ENCODE measurements around the gene SRC. TPM values are rescaled to one million over a fixed set of nuclear protein-coding genes. Genes with fewer than 3 reads are reported as not detected.
A peak's percentile ranks its signal among the peaks of the same experiment; 100 is the strongest.

Gene SRC
- total RNA-seq, 2 donors from 2014 or later = 25.9 to 35.3 TPM

DNA sequence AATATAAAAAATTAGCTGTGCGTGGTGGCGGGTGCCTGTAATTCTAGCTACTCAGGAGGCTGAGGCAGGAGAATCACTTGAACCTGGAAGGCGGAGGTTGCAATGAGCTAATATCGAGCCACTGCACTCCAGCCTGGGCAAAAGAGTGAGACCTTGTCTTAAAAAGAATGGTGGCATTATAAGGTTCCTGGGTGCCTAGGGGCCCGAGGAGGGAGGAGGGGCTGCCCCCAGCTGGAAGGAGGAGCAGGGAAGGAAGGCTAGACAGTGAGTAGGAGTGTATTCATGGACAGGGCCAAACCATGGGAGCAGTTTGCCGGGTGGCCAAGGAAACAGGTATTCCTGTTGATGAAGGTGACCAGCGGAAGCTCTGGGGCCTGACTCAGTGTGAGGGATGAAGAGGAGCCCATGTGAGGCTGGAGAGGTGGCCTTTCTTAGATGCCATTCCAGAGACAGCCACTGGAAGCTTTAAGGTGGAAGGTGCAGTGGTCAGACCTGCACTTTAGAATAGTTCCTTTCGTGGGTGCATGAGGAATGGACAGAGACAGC is 32.3 kb upstream of the SRC start:
- TF ChIP-seq CTCF (IDR thresholded peaks at IDR 0.05) (no peak), POLR2A (IDR thresholded peaks at IDR 0.05) (no peak)
- DNase-seq = no peak
- intact Hi-C loops (cut with DNase I) = no loop called here
- H3K4me3 ChIP-seq = no peak overlapping the region
- WGBS, 2 donors = 96% methylated on average over 8 of the region's 8 CpGs
- H3K36me3 ChIP-seq (replicated peaks in 1 of 2; ENCODE audit: insufficient read depth in 1 of 2, low read depth in 2 of 2) = peaks cover 0 to 5% of the 10 kb centered on the region in 2 donors
- peak overlapping the region in 1 of 4 donors; percentile 60 for H3K27ac ChIP-seq
- H3K27me3 ChIP-seq = no peaks in the 10 kb centered on the region
- no peak for ATAC-seq
- H3K4me1 ChIP-seq = peaks cover 10% of the 10 kb centered on the region
- H3K9me3 ChIP-seq = no peaks in the 10 kb centered on the region

DNA sequence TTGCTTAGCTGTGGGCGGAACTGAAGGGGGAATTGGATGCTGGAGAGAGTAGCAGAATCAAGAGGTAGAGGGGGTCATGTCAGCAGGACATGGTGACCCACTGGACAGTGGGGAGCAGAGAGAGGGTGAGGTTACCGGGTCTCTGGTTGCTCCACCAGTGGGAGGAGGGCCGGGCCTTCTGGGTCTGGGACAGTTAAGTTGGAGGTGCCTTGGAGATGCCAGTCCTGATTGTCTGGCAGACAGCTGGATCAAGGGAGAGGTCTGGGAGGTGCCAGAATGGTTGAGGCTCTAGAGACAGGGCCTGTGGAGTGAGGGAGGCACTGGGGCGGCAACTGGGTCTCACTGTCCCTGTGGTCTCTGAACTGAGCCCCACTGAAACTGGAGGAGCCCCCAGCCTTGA is 31.8 kb upstream of the SRC start:
- TF ChIP-seq POLR2A (IDR thresholded peaks at IDR 0.05) (no peak), CTCF (IDR thresholded peaks at IDR 0.05) (no peak)
- intact Hi-C loops (cut with DNase I) = no loop called here
- Histone ChIP-seq H3K27me3 (no peaks in the 10 kb centered on the region), H3K4me1 (peaks cover 5% of the 10 kb centered on the region), H3K36me3 (replicated peaks in 1 of 2; ENCODE audit: insufficient read depth in 1 of 2, low read depth in 2 of 2) (peaks cover 0 to 5% of the 10 kb centered on the region in 2 donors), H3K9me3 (no peaks in the 10 kb centered on the region), H3K27ac (peak overlapping the region in 1 of 4 donors; percentile 60), H3K4me3 (no peak overlapping the region)
- DNase-seq (no peak), ATAC-seq (no peak)
- 89 to 93% methylated on average over 3 to 4 of the region's 4 CpGs for WGBS, 2 donors

DNA sequence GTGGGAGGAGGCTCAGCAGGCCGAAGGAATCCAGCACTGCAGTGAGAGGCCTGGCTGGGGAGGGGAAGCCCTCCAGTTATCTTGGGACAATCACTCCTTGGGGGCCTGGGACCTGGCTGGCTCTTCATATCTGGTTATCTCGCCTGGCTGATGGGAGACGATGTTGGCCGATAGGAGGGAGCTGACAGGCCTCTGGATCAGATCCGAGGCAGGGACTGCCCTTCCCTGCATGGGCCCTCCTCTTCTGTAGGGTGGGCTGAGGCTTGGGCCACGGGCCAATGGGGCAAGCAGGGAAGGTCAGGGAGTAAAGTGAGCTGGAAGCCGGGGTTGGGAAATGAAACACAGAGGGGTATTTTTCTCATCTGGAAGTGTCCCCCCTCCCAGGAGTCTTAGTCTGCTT is 31.3 kb upstream of the SRC start:
- Histone ChIP-seq H3K4me3 (no peak overlapping the region), H3K9me3 (no peaks in the 10 kb centered on the region), H3K4me1 (no peaks in the 10 kb centered on the region), H3K27me3 (no peaks in the 10 kb centered on the region), H3K36me3 (replicated peaks in 1 of 2; ENCODE audit: insufficient read depth in 1 of 2, low read depth in 2 of 2) (peaks cover 0 to 5% of the 10 kb centered on the region in 2 donors), H3K27ac (peak overlapping the region in 2 of 4 donors; percentile 54 to 60)
- 54 to 69% methylated on average over 5 to 7 of the region's 7 CpGs for WGBS, 2 donors
- no peak for TF ChIP-seq CTCF (IDR thresholded peaks at IDR 0.05)
- TF ChIP-seq POLR2A (IDR thresholded peaks at IDR 0.05) = no peak
- ATAC-seq (peak; percentile 36), DNase-seq (peak in 1 of 4 donors; percentile 23)
- intact Hi-C loops (cut with DNase I) = no loop called here

- intact Hi-C loops (cut with DNase I) = no loop called here
- Histone ChIP-seq H3K36me3 (replicated peaks in 1 of 2; ENCODE audit: insufficient read depth in 1 of 2, low read depth in 2 of 2) (peaks cover 0 to 5% of the 10 kb centered on the region in 2 donors), H3K27me3 (no peaks in the 10 kb centered on the region), H3K4me3 (no peak overlapping the region), H3K9me3 (no peaks in the 10 kb centered on the region), H3K27ac (peak overlapping the region in 2 of 4 donors; percentile 54 to 60), H3K4me1 (no peaks in the 10 kb centered on the region)
- ATAC-seq (peak; percentile 75), DNase-seq (peak in 2 of 4 donors; percentile 33 to 50)
- TF ChIP-seq CTCF (IDR thresholded peaks at IDR 0.05) (no peak), POLR2A (IDR thresholded peaks at IDR 0.05) (no peak)
- WGBS, 2 donors = 80 to 86% methylated on average over 7 to 12 of the region's 12 CpGs
Observed at GRCh38 chr20:37315021-37315451, 30.9 kb upstream of the SRC start.

Measured in body of pancreas (tissue), 4 donors.